Adrenal gland (tissue), 12 donors: ENCODE measurements around the gene SLC38A1. TPM values are rescaled to one million over a fixed set of nuclear protein-coding genes. Genes with fewer than 3 reads are reported as not detected.

Experiments
- DNase-seq, 7 donors: peaks; one replicate each; pipeline ENCODE4 v3.0.0-alpha.2; 2019 to 2020
- H3K27ac ChIP-seq, 5 donors: fragments of 200-600 bp; sonication (generic) in 4 of 5; 1 replicate in 3 of 5; 2 replicates in 2 of 5; pipeline versions ENCODE4 v1.5.1 to v1.8.0; 2016 to 2020; ENCODE audit warnings: mild to moderate bottlenecking in 1 of 5
- H3K27me3 ChIP-seq: fragments of 200-600 bp; 2 replicates; pipeline ENCODE4 v1.8.0; 2021
- H3K36me3 ChIP-seq, 2 donors: fragments of 200-600 bp; replicated peaks in 1 of 2; 1 replicate in 1 of 2; 2 replicates in 1 of 2; pipeline versions ENCODE4 v1.5.1 to v1.8.0; 2018 to 2022
- H3K4me1 ChIP-seq, 2 donors: fragments of 200-600 bp; replicated peaks in 1 of 2; 1 replicate in 1 of 2; 2 replicates in 1 of 2; pipeline versions ENCODE4 v1.5.1 to v1.8.0; 2018 to 2021
- H3K4me3 ChIP-seq, 4 donors: fragments of 200-600 bp; sonication (generic) in 3 of 4; one replicate each; pipeline ENCODE4 v1.5.1; 2016 to 2018
- H3K9me3 ChIP-seq, 3 donors: fragments of 200-600 bp; sonication (generic) in 1 of 3; replicated peaks in 1 of 3; 1 replicate in 2 of 3; 2 replicates in 1 of 3; pipeline versions ENCODE4 v1.5.1 to v1.8.0; 2016 to 2021
- POLR2A ChIP-seq, 2 donors: fragments of 450-650 bp; IDR thresholded peaks; one replicate each; pipeline ENCODE4 v1.6.1; 2017; ENCODE audit warnings: antibody characterized with exemption in 2 of 2, mild to moderate bottlenecking in 2 of 2, moderate library complexity in 1 of 2
- WGBS, 4 donors: extraction: QIAGEN DNeasy Blood & Tissue Kit in 2 of 4; methylation state at CpG; one replicate each; pipeline versions ENCODE4 v1.1.5 to v1.1.7; 2013 to 2017; 5-methylcytosine and 5-hydroxymethylcytosine counted together
- intact Hi-C, 2 donors: fragments of 100-400 bp; cut with DNase I; formaldehyde crosslinking; loops; one replicate each; pipeline versions ENCODE4 v1.14.1 to v1.15.0; 2022 to 2023
- polyA plus RNA-seq, 3 donors: library from polyadenylated mRNA; stranded (reverse); fragments of 200-250 nt in 2 of 3; fragments of 350-450 nt in 1 of 3; fragmentation: Illumina TruSeq in 1 of 3; extraction: RNeasy Lipid Tissue Mini Kit (QIAGEN cat#74804) in 1 of 3; gene quantifications; one replicate each; pipeline ENCODE4 v1.2.3, GENCODE V29; 2013 to 2014
- total RNA-seq, 9 donors: library from RNA; depleted of rRNA in 4 of 9; stranded (reverse); fragments of >200 nt in 4 of 9; fragments of 120-200 nt in 1 of 9; fragmentation: NEBNext Ultra II Directional in 1 of 9; extraction: Animal tissue kit (Norgen Biotek cat#: 25700) in 1 of 9; gene quantifications; one replicate each; pipeline versions ENCODE4 v1.1.0 to v1.2.4, GENCODE V29; 2013 to 2023
- TF ChIP-seq, protein P1 (sequence below), 6 experiments: fragments of 450-650 bp in 4 of 6; fragments of 200-600 bp in 2 of 6; sonication (generic) in 1 of 6; IDR thresholded peaks; 1 replicate in 5 of 6; 2 replicates in 1 of 6; pipeline versions ENCODE4 v1.5.1 to v1.8.0; 2016 to 2021; ENCODE audit warnings: antibody characterized with exemption in 6 of 6, mild to moderate bottlenecking in 2 of 6, moderate library complexity in 1 of 6
- donor health status: healthy with polysubstance abuse.
- donor health status: Bipolar disorder and iron deficiency.
- donor health status: DM: yes; HTN: yes; CAD: no.
- donor health status: DM: no; HTN: no; CAD: no.
- donor health status: DM: no; HTN: no; CAD: no.
- donor health status: DM: yes; HTN: yes; CAD: no.

The SLC38A1 gene
- total and polyA plus RNA-seq, 12 donors = 2.4 to 14.8 (median 6.1) TPM

DNA sequence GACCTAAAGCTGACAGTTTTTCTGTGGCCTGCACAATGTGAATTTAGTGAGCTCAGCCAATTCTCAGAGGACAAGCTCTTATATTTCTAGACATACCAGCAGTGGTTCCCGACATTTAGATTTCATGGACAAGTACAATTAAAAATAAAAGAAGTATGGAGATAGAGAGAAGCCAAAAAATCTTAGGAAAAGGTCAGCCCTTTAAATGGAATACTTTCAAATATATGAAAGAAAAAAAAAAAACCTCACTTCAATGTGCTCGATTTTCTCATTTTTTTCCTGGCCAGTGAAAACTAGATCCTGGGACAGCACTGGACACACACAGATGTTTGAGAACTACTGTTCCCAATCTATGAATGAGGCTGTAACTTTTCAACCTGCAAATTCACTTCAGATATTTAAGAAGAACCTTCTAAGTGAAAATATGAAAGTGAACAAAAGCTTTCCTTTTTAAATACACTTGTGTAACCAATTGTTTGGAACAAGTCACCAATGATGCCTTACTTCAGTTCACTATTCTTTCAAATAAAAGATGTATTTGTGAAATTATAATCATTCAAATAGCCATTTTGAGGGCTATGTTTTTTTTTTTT is 109.4 kb downstream of the SLC38A1 start:
- Histone ChIP-seq H3K36me3 (no peaks in the 10 kb centered on the region), H3K27me3 (no peaks in the 10 kb centered on the region), H3K27ac (no peak overlapping the region), H3K4me3 (no peak overlapping the region), H3K4me1 (no peaks in the 10 kb centered on the region), H3K9me3 (peaks cover 0 to 7% (median 0%) of the 10 kb centered on the region in 3 donors)
- 74 to 89% (median 82%) methylated on average over 2 of the region's 2 CpGs for WGBS, 4 donors
- intact Hi-C loops = no loop called here
- DNase-seq = no peak
- TF ChIP-seq, protein P1, sequence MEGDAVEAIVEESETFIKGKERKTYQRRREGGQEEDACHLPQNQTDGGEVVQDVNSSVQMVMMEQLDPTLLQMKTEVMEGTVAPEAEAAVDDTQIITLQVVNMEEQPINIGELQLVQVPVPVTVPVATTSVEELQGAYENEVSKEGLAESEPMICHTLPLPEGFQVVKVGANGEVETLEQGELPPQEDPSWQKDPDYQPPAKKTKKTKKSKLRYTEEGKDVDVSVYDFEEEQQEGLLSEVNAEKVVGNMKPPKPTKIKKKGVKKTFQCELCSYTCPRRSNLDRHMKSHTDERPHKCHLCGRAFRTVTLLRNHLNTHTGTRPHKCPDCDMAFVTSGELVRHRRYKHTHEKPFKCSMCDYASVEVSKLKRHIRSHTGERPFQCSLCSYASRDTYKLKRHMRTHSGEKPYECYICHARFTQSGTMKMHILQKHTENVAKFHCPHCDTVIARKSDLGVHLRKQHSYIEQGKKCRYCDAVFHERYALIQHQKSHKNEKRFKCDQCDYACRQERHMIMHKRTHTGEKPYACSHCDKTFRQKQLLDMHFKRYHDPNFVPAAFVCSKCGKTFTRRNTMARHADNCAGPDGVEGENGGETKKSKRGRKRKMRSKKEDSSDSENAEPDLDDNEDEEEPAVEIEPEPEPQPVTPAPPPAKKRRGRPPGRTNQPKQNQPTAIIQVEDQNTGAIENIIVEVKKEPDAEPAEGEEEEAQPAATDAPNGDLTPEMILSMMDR (IDR thresholded peaks at IDR 0.05) = no peak
- TF ChIP-seq POLR2A (IDR thresholded peaks at IDR 0.05) = no peak

DNA sequence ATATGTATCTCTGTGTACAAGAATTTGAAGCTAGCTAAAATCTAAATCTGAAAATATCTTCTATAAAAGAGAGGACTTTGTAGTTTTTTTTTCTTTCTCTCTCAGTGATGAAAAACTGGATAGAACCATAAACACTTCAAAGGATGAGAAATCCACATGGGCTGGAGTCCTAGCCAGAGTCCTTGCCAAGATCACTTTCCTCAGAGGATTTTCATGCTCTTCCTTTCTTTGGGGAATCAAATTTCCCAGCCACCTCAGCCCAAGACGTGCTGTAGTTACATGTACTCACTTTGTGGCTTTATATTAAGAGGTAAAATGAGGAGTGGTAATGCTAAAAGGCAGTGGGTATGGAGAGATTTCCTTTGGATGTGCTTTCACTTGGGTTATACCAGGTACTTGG is 110.3 kb downstream of the SLC38A1 start:
- TF ChIP-seq, protein P1 (IDR thresholded peaks at IDR 0.05) = no peak
- no peak for TF ChIP-seq POLR2A (IDR thresholded peaks at IDR 0.05)
- 59 to 70% (median 65%) methylated on average over 1 of the region's 1 CpG for WGBS, 4 donors
- intact Hi-C loops = no loop called here
- Histone ChIP-seq H3K4me1 (no peaks in the 10 kb centered on the region), H3K9me3 (peaks cover 0 to 7% (median 0%) of the 10 kb centered on the region in 3 donors), H3K36me3 (no peaks in the 10 kb centered on the region), H3K27ac (no peak overlapping the region), H3K4me3 (no peak overlapping the region), H3K27me3 (no peaks in the 10 kb centered on the region)
- DNase-seq = no peak

DNA sequence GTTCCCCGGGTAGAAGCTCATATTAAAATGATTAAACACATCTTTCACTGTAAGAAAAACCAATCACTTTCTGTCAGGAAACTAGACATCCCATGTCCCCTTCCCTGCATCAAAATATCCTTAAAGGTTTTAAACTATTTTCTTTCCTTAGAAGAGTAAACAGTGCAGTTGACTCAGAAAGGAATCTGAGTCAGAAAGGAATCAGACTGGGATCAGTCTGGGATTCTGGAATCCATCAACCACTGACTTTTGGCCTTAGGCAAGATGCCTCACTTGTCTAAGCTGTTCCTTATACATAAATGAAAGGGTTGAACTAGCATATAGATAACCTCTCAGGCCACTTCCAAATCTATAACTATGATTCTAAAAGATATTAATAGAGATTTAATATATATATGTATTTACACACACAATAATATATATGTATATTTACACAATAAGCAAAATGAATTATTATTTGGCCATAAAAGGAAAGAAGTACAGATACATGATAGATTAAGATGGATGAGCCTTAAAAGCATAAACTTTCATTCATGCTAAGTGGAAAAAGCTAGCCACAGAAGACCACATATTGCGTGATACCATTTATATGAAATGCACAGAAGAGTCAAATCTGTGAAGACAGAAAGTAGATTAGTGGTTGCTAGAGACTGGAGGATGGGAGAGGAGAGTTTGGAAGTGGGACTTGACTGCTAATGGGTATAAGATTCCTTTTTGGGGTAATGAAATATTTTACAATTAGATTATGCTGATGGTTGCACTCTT is 114.4 kb downstream of the SLC38A1 start:
- no peak overlapping the region for H3K27ac ChIP-seq
- H3K36me3 ChIP-seq = no peaks in the 10 kb centered on the region
- no peak overlapping the region for H3K4me3 ChIP-seq
- DNase-seq = no peak
- peaks cover 0 to 7% (median 0%) of the 10 kb centered on the region in 3 donors for H3K9me3 ChIP-seq
- H3K27me3 ChIP-seq = no peaks in the 10 kb centered on the region
- no peaks in the 10 kb centered on the region for H3K4me1 ChIP-seq
- 69 to 80% (median 71%) methylated on average over 2 of the region's 2 CpGs for WGBS, 4 donors
- intact Hi-C loops = no loop called here
- TF ChIP-seq, protein P1 (IDR thresholded peaks at IDR 0.05) = no peak
- no peak for TF ChIP-seq POLR2A (IDR thresholded peaks at IDR 0.05)

DNA sequence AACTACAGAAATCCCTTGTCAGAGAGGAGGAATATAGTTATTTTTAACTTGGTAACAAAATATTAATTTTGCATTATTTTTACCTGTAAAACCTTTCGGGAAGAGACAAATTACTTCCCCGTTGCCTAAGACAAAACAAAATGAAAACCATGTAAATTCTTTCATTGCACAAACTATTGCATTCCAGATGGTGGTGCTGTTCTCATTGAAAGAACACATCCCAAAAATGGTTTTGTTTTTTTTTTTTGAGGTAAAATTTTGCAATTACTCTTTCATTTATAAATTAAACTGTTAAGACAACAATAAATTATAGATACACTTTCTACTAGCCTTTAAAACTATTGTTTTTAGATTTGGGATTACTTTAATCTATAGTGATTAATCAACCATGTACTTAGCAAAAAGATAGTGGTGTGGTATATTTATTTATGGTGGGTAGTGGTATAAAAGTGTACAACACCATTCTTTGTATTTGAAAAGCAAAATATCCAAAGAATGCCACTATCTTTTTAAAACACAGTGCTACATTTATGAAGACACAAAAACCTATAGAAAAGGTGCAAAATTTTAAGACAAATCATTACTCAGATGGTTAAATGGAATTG is 115.5 kb downstream of the SLC38A1 start:
- DNase-seq = no peak
- Histone ChIP-seq H3K4me3 (no peak overlapping the region), H3K36me3 (no peaks in the 10 kb centered on the region), H3K27ac (no peak overlapping the region), H3K27me3 (no peaks in the 10 kb centered on the region), H3K9me3 (peaks cover 0 to 7% (median 0%) of the 10 kb centered on the region in 3 donors), H3K4me1 (no peaks in the 10 kb centered on the region)
- 12 to 23% (median 18%) methylated on average over 2 of the region's 2 CpGs for WGBS, 4 donors
- TF ChIP-seq, protein P1 (IDR thresholded peaks at IDR 0.05) = peak; percentile 32 to 70 (median 52)
- TF ChIP-seq POLR2A (IDR thresholded peaks at IDR 0.05) = no peak
- intact Hi-C loops = no loop called here
